EH (cell line): ENCODE measurements around the gene SHISA3.
"Not testable (repeated sequence)": the region's sequence is repeated elsewhere in the genome, so short reads cannot be mapped to it uniquely, and the experiment has no call there.

Source experiments
- DNase-seq: peaks from one replicate; pipeline ENCODE4 v3.0.0-alpha.2; 2015; ENCODE audit warnings: low read depth

The SHISA3 gene

GRCh38 chr4:42396752-42397634 lies at the start of gene SHISA3:
SHISA3 (plus strand) TSS chr4:42397488; CDS start chr4:42398057, 569 bp downstream.
- DNase-seq: no peak

- DNase-seq: no peak
Measured at GRCh38 chr4:42348247-42348646, 49.0 kb upstream of the SHISA3 start.

GRCh38 chr4:42348692-42349091 lies 48.6 kb upstream of the SHISA3 start:
- no peak for DNase-seq

GRCh38 chr4:42350611-42351182 lies 46.6 kb upstream of the SHISA3 start:
- no peak for DNase-seq

GRCh38 chr4:42352049-42352448 lies 45.2 kb upstream of the SHISA3 start:
- DNase-seq: no peak

GRCh38 chr4:42357325-42357724 lies 40.0 kb upstream of the SHISA3 start:
- no peak for DNase-seq

GRCh38 chr4:42359711-42360110 lies 37.6 kb upstream of the SHISA3 start:
- no peak for DNase-seq

GRCh38 chr4:42360256-42360669 lies 37.0 kb upstream of the SHISA3 start:
- DNase-seq: no peak

GRCh38 chr4:42361456-42361855 lies 35.8 kb upstream of the SHISA3 start:
- no peak for DNase-seq

- no peak for DNase-seq
Measured at GRCh38 chr4:42362591-42362990, 34.7 kb upstream of the SHISA3 start.

- DNase-seq: no peak
Measured at GRCh38 chr4:42363614-42364013, 33.7 kb upstream of the SHISA3 start.

GRCh38 chr4:42364266-42365053 lies 32.8 kb upstream of the SHISA3 start:
- DNase-seq: no peak

- no peak for DNase-seq
Measured at GRCh38 chr4:42366959-42367358, 30.3 kb upstream of the SHISA3 start.

- no peak for DNase-seq
Measured at GRCh38 chr4:42369489-42369888, 27.8 kb upstream of the SHISA3 start.

- peak; percentile 18 for DNase-seq
Measured at GRCh38 chr4:42371305-42372252, 25.7 kb upstream of the SHISA3 start.

- DNase-seq: not testable (repeated sequence)
Measured at GRCh38 chr4:42372303-42372702, 25.0 kb upstream of the SHISA3 start.

- no peak for DNase-seq
Measured at GRCh38 chr4:42377497-42377896, 19.8 kb upstream of the SHISA3 start.

GRCh38 chr4:42381666-42382065 lies 15.6 kb upstream of the SHISA3 start:
- no peak for DNase-seq

GRCh38 chr4:42385516-42385915 lies 11.8 kb upstream of the SHISA3 start:
- no peak for DNase-seq

GRCh38 chr4:42390622-42391354 lies 6.5 kb upstream of the SHISA3 start:
- no peak for DNase-seq

- DNase-seq: no peak
Measured at GRCh38 chr4:42391355-42391664, 6.0 kb upstream of the SHISA3 start.
